Neural progenitor cell (in vitro differentiated cells): Measurements from ENCODE around the gene CTRL. TPM values are rescaled to one million over a fixed set of nuclear protein-coding genes. Genes with fewer than 3 reads are reported as not detected.

Experiments
- DNase-seq: peaks from one replicate; pipeline ENCODE4 v3.0.0-alpha.2; 2016; ENCODE audit warnings: low spot score
- H2AFZ ChIP-seq: fragments of 200-600 bp; sonication (generic); replicated peaks from 2 replicates; pipeline ENCODE4 v1.6.1; 2016; ENCODE audit warnings: antibody characterized with exemption
- H3F3A ChIP-seq: fragments of 200-600 bp; sonication (generic); 2 replicates; pipeline ENCODE4 v1.6.1; 2016; ENCODE audit warnings: antibody characterized with exemption, low read depth
- H3K27ac ChIP-seq: fragments of 200-600 bp; sonication (generic); 2 replicates; pipeline ENCODE4 v1.5.1; 2016; ENCODE audit warnings: mild to moderate bottlenecking
- H3K27me3 ChIP-seq: fragments of 200-600 bp; sonication (generic); 2 replicates; pipeline ENCODE4 v1.6.1; 2016; ENCODE audit warnings: mild to moderate bottlenecking, moderate library complexity
- H3K36me3 ChIP-seq: fragments of 200-600 bp; sonication (generic); 2 replicates; pipeline ENCODE4 v1.5.1; 2016
- H3K4me1 ChIP-seq: fragments of 200-600 bp; sonication (generic); 2 replicates; pipeline ENCODE4 v1.6.1; 2016; ENCODE audit warnings: mixed run types
- H3K4me2 ChIP-seq: fragments of 200-600 bp; sonication (generic); 2 replicates; pipeline ENCODE4 v1.6.1; 2016
- H3K4me3 ChIP-seq: fragments of 200-600 bp; sonication (generic); 2 replicates; pipeline ENCODE4 v1.5.1; 2016
- H3K79me2 ChIP-seq: fragments of 200-600 bp; sonication (generic); 2 replicates; pipeline ENCODE4 v1.6.1; 2016; ENCODE audit warnings: low read depth
- H3K9ac ChIP-seq: fragments of 200-600 bp; sonication (generic); 2 replicates; pipeline ENCODE4 v1.6.1; 2016
- H3K9me3 ChIP-seq: fragments of 200-600 bp; sonication (generic); 2 replicates; pipeline ENCODE4 v1.5.1; 2016; ENCODE audit warnings: low read depth
- H4K20me1 ChIP-seq: fragments of 200-600 bp; sonication (generic); 2 replicates; pipeline ENCODE4 v1.6.1; 2016; ENCODE audit warnings: low read depth
- H3K27ac Mint-ChIP-seq: 3 replicates; pipeline ENCODE4 v1.8.0; 2021; ENCODE audit warnings: mixed read lengths
- H3K27me3 Mint-ChIP-seq: 2 replicates; pipeline ENCODE4 v1.8.0; 2022; ENCODE audit warnings: low read depth, mild to moderate bottlenecking, inconsistent platforms, moderate library complexity, mixed read lengths; ENCODE audit not compliant: insufficient read depth
- H3K36me3 Mint-ChIP-seq: 3 replicates; pipeline ENCODE4 v1.8.0; 2021; ENCODE audit warnings: mixed read lengths
- H3K4me1 Mint-ChIP-seq: 3 replicates; pipeline ENCODE4 v1.8.0; 2021; ENCODE audit warnings: mixed read lengths
- H3K4me3 Mint-ChIP-seq: 3 replicates; pipeline ENCODE4 v1.8.0; 2021; ENCODE audit warnings: mild to moderate bottlenecking, moderate library complexity, mixed read lengths
- H3K9me3 Mint-ChIP-seq: 3 replicates; pipeline ENCODE4 v1.8.0; 2020; ENCODE audit warnings: mixed read lengths
- CTCF ChIP-seq: fragments of 200-600 bp; sonication (generic); IDR thresholded peaks from 2 replicates; pipeline ENCODE4 v1.5.1; 2017; ENCODE audit warnings: antibody characterized with exemption, mild to moderate bottlenecking
- EZH2 ChIP-seq: fragments of 200-600 bp; sonication (generic); IDR thresholded peaks from 2 replicates; pipeline ENCODE4 v1.6.1; 2017; ENCODE audit warnings: antibody characterized with exemption, mild to moderate bottlenecking, moderate library complexity
- EZH2phosphoT487 ChIP-seq: fragments of 200-600 bp; sonication (generic); IDR thresholded peaks from 2 replicates; pipeline ENCODE4 v1.6.1; 2017; ENCODE audit warnings: antibody characterized with exemption
- total RNA-seq: library from RNA; depleted of rRNA; stranded (reverse); fragments of >200 nt; gene quantifications from 2 replicates; pipeline ENCODE4 v1.2.3, GENCODE V29; 2015; ENCODE audit warnings: low replicate concordance

Gene CTRL
- total RNA-seq, result 0.40 and 0.45 TPM in 2 replicates

- Histone ChIP-seq H3F3A (peaks cover 8% of the 10 kb centered on the region), H3K27ac (no peak within 1 kb of the TSS), H3K9ac (no peak within 1 kb of the TSS), H3K79me2 (peaks cover 8% of the 10 kb centered on the region), H3K27me3 (no peaks in the 10 kb centered on the region), H2AFZ (no peak within 1 kb of the TSS), H3K36me3 (no peaks in the 10 kb centered on the region), H3K9me3 (no peaks in the 10 kb centered on the region), H4K20me1 (peaks cover 25% of the 10 kb centered on the region), H3K4me2 (no peak within 1 kb of the TSS), H3K4me1 (peaks cover 8% of the 10 kb centered on the region), H3K4me3 (no peak within 1 kb of the TSS)
- TF ChIP-seq EZH2phosphoT487 (no peak), EZH2 (no peak), CTCF (no peak)
- Mint-ChIP-seq H3K4me3 (no peak within 1 kb of the TSS), H3K9me3 (no peaks in the 10 kb centered on the region), H3K27ac (no peak within 1 kb of the TSS), H3K27me3 (peaks cover 10% of the 10 kb centered on the region), H3K36me3 (peaks cover 5% of the 10 kb centered on the region), H3K4me1 (peaks cover 15% of the 10 kb centered on the region)
- DNase-seq, result no peak
Measured at GRCh38 chr16:67931712-67932461, at the start of gene CTRL. CTRL (minus strand) TSS chr16:67931862; CDS start chr16:67931852, 10 bp downstream.

- Histone ChIP-seq H3K9me3 (no peaks in the 10 kb centered on the region), H3K9ac (no peak within 1 kb of the TSS), H4K20me1 (no peaks in the 10 kb centered on the region), H3K4me1 (no peaks in the 10 kb centered on the region), H3K79me2 (no peaks in the 10 kb centered on the region), H3K27ac (no peak within 1 kb of the TSS), H3K4me2 (no peak within 1 kb of the TSS), H2AFZ (no peak within 1 kb of the TSS), H3K27me3 (no peaks in the 10 kb centered on the region), H3F3A (no peaks in the 10 kb centered on the region), H3K36me3 (no peaks in the 10 kb centered on the region), H3K4me3 (no peak within 1 kb of the TSS)
- H3K4me1 Mint-ChIP-seq, result peaks cover 5% of the 10 kb centered on the region
- H3K9me3 Mint-ChIP-seq, result no peaks in the 10 kb centered on the region
- H3K27me3 Mint-ChIP-seq, result peaks cover 7% of the 10 kb centered on the region
- no peak within 1 kb of the TSS for H3K27ac Mint-ChIP-seq
- no peak for DNase-seq
- TF ChIP-seq EZH2phosphoT487 (no peak), EZH2 (no peak), CTCF (peak; percentile 26)
- peak within 1 kb of the TSS; percentile 24 for H3K4me3 Mint-ChIP-seq
- H3K36me3 Mint-ChIP-seq, result no peaks in the 10 kb centered on the region
Measured at GRCh38 chr16:67979955-67980678, 48.5 kb upstream of the CTRL start, which contains the start of gene DPEP3. DPEP3 (minus strand) TSS chr16:67980499; CDS start chr16:67980380, 119 bp downstream.

GRCh38 chr16:67977469-67978227 lies 46.0 kb upstream of the CTRL start:
- no peaks in the 10 kb centered on the region for H4K20me1 ChIP-seq
- H3K4me3 Mint-ChIP-seq, result no peak overlapping the region

More at GRCh38 chr16:67977469-67978227, 46.0 kb upstream of the CTRL start:
- H3K4me2 ChIP-seq, result no peak overlapping the region
- no peaks in the 10 kb centered on the region for H3K36me3 ChIP-seq
- Mint-ChIP-seq H3K27ac (no peak overlapping the region), H3K9me3 (no peaks in the 10 kb centered on the region), H3K4me1 (peaks cover 1% of the 10 kb centered on the region), H3K27me3 (peaks cover 13% of the 10 kb centered on the region), H3K36me3 (no peaks in the 10 kb centered on the region)
- TF ChIP-seq CTCF (no peak), EZH2phosphoT487 (no peak), EZH2 (no peak)
- no peaks in the 10 kb centered on the region for H3K27me3 ChIP-seq
- H2AFZ ChIP-seq, result no peak overlapping the region
- H3K79me2 ChIP-seq, result no peaks in the 10 kb centered on the region
- no peak overlapping the region for H3K4me3 ChIP-seq
- H3F3A ChIP-seq, result no peaks in the 10 kb centered on the region
- H3K9ac ChIP-seq, result no peak overlapping the region
- H3K4me1 ChIP-seq, result no peaks in the 10 kb centered on the region
- no peak for DNase-seq
- H3K27ac ChIP-seq, result no peak overlapping the region
- H3K9me3 ChIP-seq, result no peaks in the 10 kb centered on the region
